Activated CD4-positive, alpha-beta T cell treated with anti-CD3 and anti-CD28 coated beads for 48 hours (primary cell): ENCODE data around the gene MBOAT2.

Source experiments
- DNase-seq: peaks from one replicate; pipeline ENCODE4 v3.0.0-alpha.2; 2020

The MBOAT2 gene

DNA sequence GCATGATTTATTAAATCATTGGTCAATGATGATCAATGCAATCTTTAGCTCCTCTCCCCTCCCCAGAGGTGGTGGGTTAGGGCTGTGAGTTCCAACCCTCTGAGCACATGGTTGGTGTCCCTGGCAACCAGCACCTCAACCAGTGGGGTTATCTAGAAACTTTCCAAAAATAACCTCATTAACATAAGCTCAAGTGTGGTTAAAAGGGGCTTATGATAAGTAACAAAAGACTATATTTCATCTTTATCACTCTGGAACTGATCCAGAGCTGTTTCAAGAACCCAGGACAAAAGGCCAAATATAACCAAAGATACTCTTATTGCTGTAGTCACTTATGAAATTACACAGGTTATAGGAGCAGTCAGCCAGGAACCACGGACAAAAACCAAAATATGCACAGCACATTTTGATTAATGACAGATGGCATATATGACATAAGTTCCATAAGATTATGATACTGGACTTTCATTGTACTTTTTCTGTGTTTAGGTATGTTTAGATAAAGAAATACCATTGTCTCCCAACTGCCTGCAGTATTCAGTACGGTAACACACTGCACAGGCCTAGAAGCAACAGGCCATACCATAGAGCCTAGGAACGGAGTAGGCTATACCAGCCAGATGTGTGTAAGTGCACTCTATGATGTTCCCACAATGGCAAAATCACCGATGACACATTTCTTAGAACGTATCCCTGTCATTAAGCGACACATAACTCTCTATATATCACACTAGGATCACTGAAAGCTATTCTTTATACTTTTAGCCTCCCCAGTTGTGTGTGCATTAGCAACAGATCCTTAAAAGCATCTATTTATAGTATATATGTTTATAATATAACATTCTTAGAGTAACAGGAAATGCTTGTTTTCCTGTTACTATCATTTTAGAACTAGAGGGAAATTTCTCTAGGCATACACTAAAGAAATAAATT, 197.9 kb downstream of the MBOAT2 start:
- no peak for DNase-seq

DNA sequence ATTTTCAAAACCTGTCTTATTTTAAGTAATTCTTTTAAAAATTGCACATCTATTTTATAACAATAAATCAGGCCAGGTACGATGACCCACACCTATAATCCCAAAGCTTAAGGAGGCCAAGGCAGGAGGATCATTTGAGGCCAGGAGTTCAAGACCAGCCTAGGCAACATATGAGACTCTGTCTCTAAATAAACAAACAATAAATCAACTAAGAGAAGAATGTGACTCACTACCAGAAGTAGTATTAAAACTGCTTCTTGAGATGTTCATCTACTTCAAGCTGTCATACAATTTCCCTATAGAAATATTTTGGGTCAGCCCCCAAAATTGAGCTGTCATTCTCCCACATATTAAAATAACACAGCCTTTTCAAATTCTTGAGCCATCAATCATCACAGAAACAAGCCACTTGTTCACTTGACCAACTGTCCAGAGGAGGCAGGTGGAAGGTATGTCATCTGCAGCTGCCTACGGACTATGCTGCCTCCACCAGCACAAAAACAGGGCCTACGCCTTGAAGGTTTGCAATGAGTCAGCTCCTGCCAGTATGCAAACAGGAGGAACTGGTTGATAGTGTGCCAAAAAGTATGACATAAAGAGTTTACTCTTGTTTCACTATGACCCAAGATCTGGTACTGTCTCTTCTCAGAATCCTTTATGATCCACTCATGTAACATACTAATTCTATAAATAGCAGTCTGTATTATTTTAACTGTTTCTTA, 199.7 kb downstream of the MBOAT2 start:
- DNase-seq, result peak; percentile 67

DNA sequence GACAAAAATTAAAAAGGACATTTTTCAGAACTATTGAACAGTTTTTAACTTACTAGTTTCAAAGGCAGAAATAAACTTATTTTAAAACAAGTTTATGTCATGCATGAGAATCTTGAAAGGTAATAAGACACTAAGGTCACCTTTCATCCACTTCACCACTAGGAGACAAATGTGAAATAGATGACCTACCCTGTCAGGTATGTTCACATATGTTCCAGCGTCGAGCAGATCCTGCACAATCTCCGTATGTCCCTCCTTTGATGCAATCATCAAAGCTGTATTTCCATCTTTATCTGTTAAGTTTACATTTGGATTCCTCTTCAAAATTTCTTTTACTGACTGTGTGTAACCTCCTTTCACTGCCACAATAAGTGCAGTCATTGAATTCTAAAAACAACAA, 200.7 kb downstream of the MBOAT2 start:
- no peak for DNase-seq
